ENCODE data around the gene KIAA0513.
"Not testable (repeated sequence)": the region's sequence is repeated elsewhere in the genome, so short reads cannot be mapped to it uniquely, and the experiment has no call there.

Gene KIAA0513

DNA sequence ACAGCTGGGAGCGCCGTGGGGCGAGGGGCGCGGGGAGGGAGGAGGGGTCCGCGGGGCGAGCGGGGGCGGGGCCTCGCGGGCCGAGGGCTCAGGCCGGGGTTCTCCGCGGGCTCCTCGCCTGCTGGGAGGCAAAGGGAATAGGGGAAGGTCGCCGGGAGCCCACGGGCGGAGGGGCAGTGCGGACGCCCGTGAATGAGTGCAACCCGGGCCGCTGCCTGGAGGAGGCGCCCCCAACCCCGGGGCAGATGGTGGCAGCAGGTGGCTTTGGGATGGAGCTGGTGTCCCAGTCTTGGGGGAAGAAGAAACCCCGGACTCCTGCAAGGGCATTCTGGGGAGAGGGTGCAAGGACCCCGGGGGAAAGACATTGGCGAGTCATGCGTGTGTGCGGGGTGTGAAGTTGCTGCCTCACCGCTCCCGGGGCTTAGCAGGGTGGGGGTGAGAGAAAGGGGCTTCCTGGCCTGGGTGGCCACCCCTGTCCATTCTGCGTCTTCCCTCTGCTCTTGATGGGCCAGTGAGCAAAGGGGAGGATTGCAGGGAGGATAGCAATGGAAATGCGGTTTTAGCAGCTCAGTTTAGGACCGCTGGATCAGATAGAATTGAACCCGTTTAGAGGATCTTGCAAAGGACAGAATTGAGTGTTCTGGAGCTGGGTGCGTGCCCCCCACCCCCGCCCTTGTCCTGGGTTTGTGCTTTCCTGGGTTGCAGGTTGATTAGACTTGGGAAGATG is 526 bp downstream of the KIAA0513 start:
- H3K9me3 ChIP-seq (ENCODE audit: control insufficient read depth in 5 of 5, low read length in 5 of 5), result no peaks in the 10 kb centered on the region
- H3K4me3 ChIP-seq (ENCODE audit: low read depth in 1 of 5, low read length in 5 of 5), result peak overlapping the region; percentile 63 to 92 (median 86)
- peaks cover 9 to 34% (median 32%) of the 10 kb centered on the region in 5 donors for H3K4me1 ChIP-seq (ENCODE audit: control insufficient read depth in 5 of 5, insufficient read depth in 5 of 5, low read length in 5 of 5)
- H3K9ac ChIP-seq (ENCODE audit: low read length in 5 of 5), result peak overlapping the region in 4 of 5 donors; percentile 63 to 95 (median 74)
- H3K36me3 ChIP-seq (ENCODE audit: control insufficient read depth in 5 of 5, insufficient read depth in 5 of 5, low read length in 5 of 5), result peaks cover 0 to 5% (median 3%) of the 10 kb centered on the region in 5 donors
- H3K27ac ChIP-seq (ENCODE audit: low read depth, low read length), result peak overlapping the region; percentile 75
- no peaks in the 10 kb centered on the region for H3K27me3 ChIP-seq (ENCODE audit: control insufficient read depth in 5 of 5, insufficient read depth in 4 of 5, low read length in 5 of 5)

DNA sequence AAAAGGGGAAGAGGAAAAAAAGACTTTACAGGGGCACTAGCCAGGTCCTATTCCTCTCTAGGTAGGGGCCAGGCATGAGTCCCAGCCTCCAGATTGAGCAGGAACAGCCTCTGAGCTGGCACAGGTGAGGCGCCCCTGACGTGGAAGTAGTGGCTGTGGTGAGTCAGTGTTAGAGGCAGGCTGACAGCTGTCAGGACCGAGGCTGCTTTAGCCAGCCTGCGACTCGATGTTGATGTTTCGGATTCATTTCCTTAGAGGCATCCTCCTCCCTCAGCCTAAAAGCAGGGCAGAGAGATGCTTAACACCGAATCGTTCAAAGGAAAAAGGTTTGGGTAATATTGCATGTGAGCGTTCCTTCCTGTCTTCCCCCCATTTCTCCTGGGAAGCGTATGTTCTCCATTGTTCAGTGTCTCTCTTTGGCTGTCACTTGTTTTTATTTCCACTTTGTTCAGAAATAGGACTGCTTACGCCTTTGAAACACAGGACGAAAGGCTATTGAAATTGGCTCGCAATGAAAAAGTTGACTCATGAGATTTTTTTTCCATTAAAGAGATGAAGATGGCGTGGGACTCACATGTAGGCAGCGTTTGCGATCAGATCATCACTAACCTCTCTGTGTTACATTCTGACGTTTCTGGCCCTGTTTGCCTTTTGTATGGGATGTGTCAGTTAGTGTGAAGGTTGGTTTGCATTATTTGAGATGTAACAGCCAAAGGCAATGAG is 1.3 kb downstream of the KIAA0513 start:
- H3K36me3 ChIP-seq (ENCODE audit: control insufficient read depth in 5 of 5, insufficient read depth in 5 of 5, low read length in 5 of 5), result peaks cover 0 to 5% (median 3%) of the 10 kb centered on the region in 5 donors
- H3K9ac ChIP-seq (ENCODE audit: low read length in 5 of 5), result peak overlapping the region; percentile 17 to 95 (median 74)
- no peaks in the 10 kb centered on the region for H3K27me3 ChIP-seq (ENCODE audit: control insufficient read depth in 5 of 5, insufficient read depth in 4 of 5, low read length in 5 of 5)
- peak overlapping the region in 4 of 5 donors; percentile 63 to 92 (median 88) for H3K4me3 ChIP-seq (ENCODE audit: low read depth in 1 of 5, low read length in 5 of 5)
- H3K27ac ChIP-seq (ENCODE audit: low read depth, low read length), result peak overlapping the region; percentile 75
- peaks cover 9 to 34% (median 32%) of the 10 kb centered on the region in 5 donors for H3K4me1 ChIP-seq (ENCODE audit: control insufficient read depth in 5 of 5, insufficient read depth in 5 of 5, low read length in 5 of 5)
- no peaks in the 10 kb centered on the region for H3K9me3 ChIP-seq (ENCODE audit: control insufficient read depth in 5 of 5, low read length in 5 of 5)

DNA sequence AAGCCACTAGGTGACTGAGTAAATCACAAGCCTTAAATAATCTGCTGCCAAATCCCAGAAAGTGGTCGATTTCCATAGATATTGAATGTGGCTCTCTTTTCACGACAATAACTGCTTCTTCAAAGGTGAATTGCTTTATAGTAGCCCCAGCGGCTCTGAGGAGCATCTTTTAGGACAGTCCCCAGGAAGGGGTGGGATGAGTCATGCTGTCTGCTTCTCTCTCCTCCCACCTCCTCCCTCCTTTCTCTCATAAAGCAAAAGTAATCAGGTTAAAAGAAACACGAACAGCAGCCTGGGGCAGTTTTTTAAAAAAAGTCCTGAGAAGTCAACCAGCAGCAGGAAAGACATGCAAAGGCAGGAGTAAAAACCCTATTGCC is 1.8 kb downstream of the KIAA0513 start:
- H3K27ac ChIP-seq (ENCODE audit: low read depth, low read length), result peak overlapping the region; percentile 75
- peak overlapping the region in 4 of 5 donors; percentile 63 to 92 (median 88) for H3K4me3 ChIP-seq (ENCODE audit: low read depth in 1 of 5, low read length in 5 of 5)
- no peaks in the 10 kb centered on the region for H3K27me3 ChIP-seq (ENCODE audit: control insufficient read depth in 5 of 5, insufficient read depth in 4 of 5, low read length in 5 of 5)
- peaks cover 0 to 5% (median 3%) of the 10 kb centered on the region in 5 donors for H3K36me3 ChIP-seq (ENCODE audit: control insufficient read depth in 5 of 5, insufficient read depth in 5 of 5, low read length in 5 of 5)
- no peaks in the 10 kb centered on the region for H3K9me3 ChIP-seq (ENCODE audit: control insufficient read depth in 5 of 5, low read length in 5 of 5)
- H3K4me1 ChIP-seq (ENCODE audit: control insufficient read depth in 5 of 5, insufficient read depth in 5 of 5, low read length in 5 of 5), result peaks cover 9 to 34% (median 32%) of the 10 kb centered on the region in 5 donors
- peak overlapping the region in 2 of 5 donors; percentile 17 to 75 for H3K9ac ChIP-seq (ENCODE audit: low read length in 5 of 5)

DNA sequence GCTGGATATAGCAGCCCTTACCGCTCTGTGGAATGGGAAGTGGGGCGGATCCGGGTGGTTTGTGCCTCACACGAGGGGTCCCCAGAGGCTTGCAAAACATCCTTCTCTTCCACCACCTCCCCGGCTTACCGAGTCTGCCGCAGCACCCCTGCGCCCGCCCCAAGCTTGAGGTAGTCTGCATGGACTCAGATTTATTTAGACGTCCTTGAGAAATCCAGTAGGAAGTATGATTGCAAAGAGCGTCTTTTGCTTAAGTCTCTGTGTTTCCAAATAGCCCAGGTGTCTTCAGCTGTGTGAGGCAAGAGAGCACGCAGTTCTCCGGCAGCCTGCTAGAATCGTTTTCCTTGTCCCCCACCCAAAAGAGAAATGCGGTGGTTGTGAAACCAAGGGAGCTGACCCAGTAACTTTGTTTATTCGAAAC is 2.4 kb downstream of the KIAA0513 start:
- Histone ChIP-seq H3K4me1 (ENCODE audit: control insufficient read depth in 5 of 5, insufficient read depth in 5 of 5, low read length in 5 of 5) (peaks cover 9 to 34% (median 32%) of the 10 kb centered on the region in 5 donors), H3K9me3 (ENCODE audit: control insufficient read depth in 5 of 5, low read length in 5 of 5) (no peaks in the 10 kb centered on the region), H3K4me3 (ENCODE audit: low read depth in 1 of 5, low read length in 5 of 5) (no peak overlapping the region), H3K27ac (ENCODE audit: low read depth, low read length) (no peak overlapping the region), H3K9ac (ENCODE audit: low read length in 5 of 5) (no peak overlapping the region), H3K27me3 (ENCODE audit: control insufficient read depth in 5 of 5, insufficient read depth in 4 of 5, low read length in 5 of 5) (no peaks in the 10 kb centered on the region), H3K36me3 (ENCODE audit: control insufficient read depth in 5 of 5, insufficient read depth in 5 of 5, low read length in 5 of 5) (peaks cover 0 to 5% (median 3%) of the 10 kb centered on the region in 5 donors)

DNA sequence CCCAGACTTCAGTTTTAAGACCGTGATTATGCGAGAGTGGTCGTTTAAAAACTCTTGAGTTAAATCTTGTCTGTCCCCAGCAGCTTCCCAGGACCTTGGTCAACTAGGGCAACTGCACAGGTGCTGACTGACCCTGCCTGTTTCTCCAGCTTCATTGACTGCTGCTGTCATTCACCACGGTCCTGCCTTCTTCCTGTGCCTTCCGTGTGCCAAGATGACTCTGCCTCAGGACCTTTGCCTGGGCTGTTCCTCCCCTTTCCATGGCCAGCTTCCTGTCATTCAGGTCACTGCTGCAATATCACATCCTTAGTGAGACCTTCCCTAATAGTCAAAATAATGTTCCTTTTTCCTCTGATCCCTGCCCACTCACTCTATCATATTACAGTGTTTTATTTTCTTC is 3.9 kb downstream of the KIAA0513 start:
- Histone ChIP-seq H3K27me3 (ENCODE audit: control insufficient read depth in 5 of 5, insufficient read depth in 4 of 5, low read length in 5 of 5) (no peaks in the 10 kb centered on the region), H3K9ac (ENCODE audit: low read length in 5 of 5) (no peak overlapping the region), H3K4me3 (ENCODE audit: low read depth in 1 of 5, low read length in 5 of 5) (no peak overlapping the region), H3K4me1 (ENCODE audit: control insufficient read depth in 5 of 5, insufficient read depth in 5 of 5, low read length in 5 of 5) (peaks cover 9 to 32% (median 27%) of the 10 kb centered on the region in 5 donors), H3K36me3 (ENCODE audit: control insufficient read depth in 5 of 5, insufficient read depth in 5 of 5, low read length in 5 of 5) (peaks cover 0 to 5% (median 3%) of the 10 kb centered on the region in 5 donors), H3K9me3 (ENCODE audit: control insufficient read depth in 5 of 5, low read length in 5 of 5) (no peaks in the 10 kb centered on the region), H3K27ac (ENCODE audit: low read depth, low read length) (no peak overlapping the region)

DNA sequence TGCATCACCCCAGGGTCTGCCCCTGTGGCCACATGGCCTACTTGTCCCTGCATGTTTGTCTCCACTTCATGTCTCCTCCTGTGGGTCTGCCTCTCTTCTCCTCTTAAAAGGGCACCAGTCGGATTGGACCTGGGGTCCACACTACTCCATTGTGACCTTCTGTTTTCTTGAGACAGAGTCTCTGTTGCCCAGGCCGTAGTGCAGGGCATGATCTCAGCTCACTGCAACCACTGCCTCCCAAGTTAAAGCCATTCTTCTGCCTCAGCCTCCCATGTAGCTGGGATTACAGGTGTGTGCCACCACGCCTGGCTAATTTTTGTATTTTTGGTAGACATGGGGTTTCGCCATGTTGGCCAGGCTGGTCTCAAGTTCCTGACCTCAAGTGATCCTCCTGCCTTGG is 4.6 kb downstream of the KIAA0513 start:
- H3K9me3 ChIP-seq (ENCODE audit: control insufficient read depth in 5 of 5, low read length in 5 of 5); H3K9ac ChIP-seq (ENCODE audit: low read length in 5 of 5); H3K27ac ChIP-seq (ENCODE audit: low read depth, low read length); H3K36me3 ChIP-seq (ENCODE audit: control insufficient read depth in 5 of 5, insufficient read depth in 5 of 5, low read length in 5 of 5); H3K27me3 ChIP-seq (ENCODE audit: control insufficient read depth in 5 of 5, insufficient read depth in 4 of 5, low read length in 5 of 5); H3K4me3 ChIP-seq (ENCODE audit: low read depth in 1 of 5, low read length in 5 of 5): not testable (repeated sequence)
- H3K4me1 ChIP-seq (ENCODE audit: control insufficient read depth in 5 of 5, insufficient read depth in 5 of 5, low read length in 5 of 5), result peaks cover 9 to 30% (median 24%) of the 10 kb centered on the region in 5 donors

DNA sequence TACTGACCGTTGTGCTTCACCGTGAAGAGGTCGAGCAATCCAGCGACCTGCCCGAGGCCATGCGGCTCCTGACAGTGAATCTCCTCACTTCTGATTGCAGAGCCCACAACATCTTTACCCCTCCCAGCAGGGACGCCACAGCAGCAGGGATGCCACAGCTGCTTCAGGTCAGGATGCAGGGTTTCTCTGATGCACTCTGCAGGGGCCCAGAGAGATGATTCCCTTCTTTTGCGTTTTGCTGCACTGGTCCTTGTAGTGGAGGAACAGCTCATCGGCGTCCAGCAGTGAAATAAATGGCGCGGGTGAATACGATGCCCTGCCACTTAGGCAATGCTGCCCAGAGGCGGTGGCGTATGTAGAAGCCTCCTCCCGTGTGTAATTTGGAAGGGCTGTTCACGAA is 5.6 kb downstream of the KIAA0513 start:
- Histone ChIP-seq H3K4me1 (ENCODE audit: control insufficient read depth in 5 of 5, insufficient read depth in 5 of 5, low read length in 5 of 5) (peaks cover 7 to 27% (median 20%) of the 10 kb centered on the region in 5 donors), H3K27ac (ENCODE audit: low read depth, low read length) (no peak overlapping the region), H3K36me3 (ENCODE audit: control insufficient read depth in 5 of 5, insufficient read depth in 5 of 5, low read length in 5 of 5) (peaks cover 0 to 5% (median 3%) of the 10 kb centered on the region in 5 donors)

DNA sequence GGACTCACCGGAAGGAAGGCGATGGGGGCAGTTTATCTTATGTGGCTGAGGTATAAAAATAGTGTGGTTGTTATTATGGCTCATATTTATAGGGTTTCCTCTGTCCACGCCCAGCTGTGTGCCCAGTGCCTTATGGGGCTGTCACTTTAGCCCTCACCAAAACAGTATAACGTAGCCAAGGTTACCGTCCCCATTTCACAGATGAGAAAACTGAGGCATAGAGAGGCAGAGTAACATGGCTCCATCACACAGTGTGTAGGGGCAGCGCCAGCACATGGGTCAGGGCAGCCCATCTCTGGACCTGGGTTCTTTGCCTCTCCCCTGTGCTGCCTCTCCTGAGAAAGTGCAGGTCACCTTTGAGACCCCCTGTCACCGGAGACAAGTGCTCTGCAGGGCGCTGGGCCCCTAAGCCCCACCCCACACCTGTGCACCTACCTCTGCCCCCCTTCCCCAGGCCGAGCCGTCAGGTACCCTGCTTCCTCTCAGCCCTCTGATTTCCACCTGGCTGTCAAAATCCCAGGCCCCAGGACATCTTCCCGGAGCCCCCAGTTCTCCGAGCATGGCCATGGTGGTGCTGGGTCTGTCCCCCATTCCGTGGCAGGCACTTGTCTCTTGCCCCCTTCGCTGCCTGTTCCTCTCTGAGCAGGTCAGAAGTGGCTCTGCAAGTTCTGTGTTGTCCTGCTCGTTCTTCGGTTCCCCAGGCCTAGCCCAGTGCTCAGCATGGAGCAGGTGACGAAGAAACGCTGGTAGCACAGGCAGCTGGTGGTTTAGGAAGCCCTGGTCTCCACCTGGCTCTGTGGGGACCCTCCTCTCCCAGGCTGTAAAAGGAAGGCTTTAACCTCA is 7.2 kb downstream of the KIAA0513 start:
- H3K4me1 ChIP-seq (ENCODE audit: control insufficient read depth in 5 of 5, insufficient read depth in 5 of 5, low read length in 5 of 5), result peaks cover 0 to 11% (median 4%) of the 10 kb centered on the region in 5 donors
- peaks cover 0 to 5% (median 3%) of the 10 kb centered on the region in 5 donors for H3K36me3 ChIP-seq (ENCODE audit: control insufficient read depth in 5 of 5, insufficient read depth in 5 of 5, low read length in 5 of 5)
- no peak overlapping the region for H3K4me3 ChIP-seq (ENCODE audit: low read depth in 1 of 5, low read length in 5 of 5)
- no peaks in the 10 kb centered on the region for H3K9me3 ChIP-seq (ENCODE audit: control insufficient read depth in 5 of 5, low read length in 5 of 5)
- H3K27me3 ChIP-seq (ENCODE audit: control insufficient read depth in 5 of 5, insufficient read depth in 4 of 5, low read length in 5 of 5), result no peaks in the 10 kb centered on the region
- no peak overlapping the region for H3K9ac ChIP-seq (ENCODE audit: low read length in 5 of 5)
- no peak overlapping the region for H3K27ac ChIP-seq (ENCODE audit: low read depth, low read length)

More for the DNA sequence above, 5.6 kb downstream of the KIAA0513 start:
- no peaks in the 10 kb centered on the region for H3K9me3 ChIP-seq (ENCODE audit: control insufficient read depth in 5 of 5, low read length in 5 of 5)
- H3K4me3 ChIP-seq (ENCODE audit: low read depth in 1 of 5, low read length in 5 of 5), result no peak overlapping the region
- no peaks in the 10 kb centered on the region for H3K27me3 ChIP-seq (ENCODE audit: control insufficient read depth in 5 of 5, insufficient read depth in 4 of 5, low read length in 5 of 5)
- no peak overlapping the region for H3K9ac ChIP-seq (ENCODE audit: low read length in 5 of 5)

DNA sequence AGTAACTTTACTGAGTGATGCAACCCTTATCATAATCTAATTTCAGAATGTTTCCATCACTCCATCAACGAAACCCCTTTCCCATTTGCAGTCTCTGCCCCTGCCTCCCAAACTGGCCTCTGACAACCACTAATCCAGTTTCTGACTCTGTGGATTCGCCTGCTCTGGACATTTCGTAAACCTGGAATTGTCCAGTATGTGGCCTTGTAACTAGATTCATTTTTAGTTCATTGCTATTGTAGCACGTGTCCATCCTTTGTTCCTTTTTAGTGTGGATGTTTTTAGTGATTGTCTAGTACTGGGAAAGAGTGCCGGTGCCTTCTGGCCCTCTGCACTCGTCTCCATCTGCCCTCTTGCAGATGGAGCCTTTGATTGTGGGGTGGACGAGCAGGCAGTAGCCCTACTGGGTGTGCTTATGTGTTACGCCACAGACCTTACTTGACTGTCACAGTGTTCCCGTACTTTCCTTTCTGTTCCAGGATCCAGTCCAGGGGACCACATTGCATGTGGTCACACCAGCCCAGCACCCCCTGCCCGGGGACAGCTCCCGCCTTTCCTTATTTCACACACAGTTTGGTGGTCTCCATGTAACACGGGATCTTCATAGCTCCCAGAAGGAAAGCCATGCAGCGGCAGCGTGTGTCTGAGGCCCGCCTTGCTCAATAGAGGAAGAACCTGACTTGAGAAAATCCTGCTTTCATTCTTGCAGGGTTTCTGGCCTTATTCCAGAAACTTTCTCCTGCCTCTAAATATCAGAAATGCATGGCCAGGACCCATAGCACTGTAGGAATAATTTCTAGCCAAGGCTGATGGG is 8.8 kb downstream of the KIAA0513 start:
- H3K4me3 ChIP-seq (ENCODE audit: low read depth in 1 of 5, low read length in 5 of 5), result no peak overlapping the region
- peaks cover 0 to 5% (median 3%) of the 10 kb centered on the region in 5 donors for H3K36me3 ChIP-seq (ENCODE audit: control insufficient read depth in 5 of 5, insufficient read depth in 5 of 5, low read length in 5 of 5)
- H3K4me1 ChIP-seq (ENCODE audit: control insufficient read depth in 5 of 5, insufficient read depth in 5 of 5, low read length in 5 of 5), result peaks cover 0 to 11% (median 4%) of the 10 kb centered on the region in 5 donors
- H3K27me3 ChIP-seq (ENCODE audit: control insufficient read depth in 5 of 5, insufficient read depth in 4 of 5, low read length in 5 of 5), result no peaks in the 10 kb centered on the region
- no peak overlapping the region for H3K27ac ChIP-seq (ENCODE audit: low read depth, low read length)
- peak overlapping the region in 1 of 5 donors; percentile 19 for H3K9ac ChIP-seq (ENCODE audit: low read length in 5 of 5)
- H3K9me3 ChIP-seq (ENCODE audit: control insufficient read depth in 5 of 5, low read length in 5 of 5), result no peaks in the 10 kb centered on the region
